Esophagus squamous epithelium (tissue), 4 donors: ENCODE results near the gene EHMT1.

ENCODE experiments used
- POLR2A ChIP-seq, 4 donors: fragments of 450-650 bp; IDR thresholded peaks; one replicate each; pipeline ENCODE4 v1.6.1; 2017; ENCODE audit warnings: antibody characterized with exemption in 4 of 4, mild to moderate bottlenecking in 4 of 4, moderate library complexity in 3 of 4
- TF ChIP-seq, protein P1 (sequence below), 6 experiments: fragments of 450-650 bp in 4 of 6; fragments of 200-600 bp in 2 of 6; sonication (generic) in 2 of 6; IDR thresholded peaks; one replicate each; pipeline ENCODE4 v1.5.1; 2016 to 2019; ENCODE audit warnings: antibody characterized with exemption in 6 of 6, mild to moderate bottlenecking in 4 of 6, moderate library complexity in 4 of 6

DNA sequence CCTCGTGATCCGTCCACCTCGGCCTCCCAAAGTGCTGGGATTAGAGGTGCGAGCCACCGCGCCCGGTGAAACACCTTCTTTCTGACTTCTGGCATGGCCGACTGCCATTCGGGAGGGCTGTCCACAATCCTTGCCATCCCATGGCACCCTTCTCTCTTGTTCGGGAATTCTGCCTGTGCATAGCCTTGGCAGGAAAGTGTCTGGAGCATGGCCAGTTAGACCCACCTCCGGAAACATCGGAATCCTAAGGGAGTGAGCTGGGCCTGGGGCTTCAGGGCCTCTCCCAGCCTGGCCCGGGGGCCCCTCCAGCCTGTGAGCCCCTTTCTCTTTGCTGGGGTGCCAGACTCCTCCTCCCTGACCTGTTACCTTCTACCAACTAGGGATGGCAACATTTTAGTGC, 14.9 kb upstream of the EHMT1 start:
- TF ChIP-seq, protein P1, sequence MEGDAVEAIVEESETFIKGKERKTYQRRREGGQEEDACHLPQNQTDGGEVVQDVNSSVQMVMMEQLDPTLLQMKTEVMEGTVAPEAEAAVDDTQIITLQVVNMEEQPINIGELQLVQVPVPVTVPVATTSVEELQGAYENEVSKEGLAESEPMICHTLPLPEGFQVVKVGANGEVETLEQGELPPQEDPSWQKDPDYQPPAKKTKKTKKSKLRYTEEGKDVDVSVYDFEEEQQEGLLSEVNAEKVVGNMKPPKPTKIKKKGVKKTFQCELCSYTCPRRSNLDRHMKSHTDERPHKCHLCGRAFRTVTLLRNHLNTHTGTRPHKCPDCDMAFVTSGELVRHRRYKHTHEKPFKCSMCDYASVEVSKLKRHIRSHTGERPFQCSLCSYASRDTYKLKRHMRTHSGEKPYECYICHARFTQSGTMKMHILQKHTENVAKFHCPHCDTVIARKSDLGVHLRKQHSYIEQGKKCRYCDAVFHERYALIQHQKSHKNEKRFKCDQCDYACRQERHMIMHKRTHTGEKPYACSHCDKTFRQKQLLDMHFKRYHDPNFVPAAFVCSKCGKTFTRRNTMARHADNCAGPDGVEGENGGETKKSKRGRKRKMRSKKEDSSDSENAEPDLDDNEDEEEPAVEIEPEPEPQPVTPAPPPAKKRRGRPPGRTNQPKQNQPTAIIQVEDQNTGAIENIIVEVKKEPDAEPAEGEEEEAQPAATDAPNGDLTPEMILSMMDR (IDR thresholded peaks at IDR 0.05) = no peak
- TF ChIP-seq POLR2A (IDR thresholded peaks at IDR 0.05) = no peak
